MCF 10A (cell line): ENCODE results near the gene ADAMTSL3. TPM values are rescaled to one million over a fixed set of nuclear protein-coding genes. Genes with fewer than 3 reads are reported as not detected.

Experiments
- BruUV-seq: library from RNA; stranded (reverse); fragments of 400-500 nt; replicated peaks from 2 replicates; lab custom pipeline; 2021; lab: Mats Ljungman, UMichigan
- CTCF ChIA-PET: fragments of 300-600 bp; sonication (Branson Sonifier 250); formaldehyde crosslinking; extraction: SDS; loops from one replicate; lab custom pipeline; 2021; ENCODE audit warnings: antibody characterized with exemption, inconsistent platforms; lab: Yijun Ruan, JAX
- POLR2A ChIA-PET: fragments of 300-600, 350-650 bp; sonication (Branson Sonifier 250); formaldehyde crosslinking; extraction: SDS; loops from one replicate; lab custom pipeline; 2020; ENCODE audit warnings: antibody characterized with exemption, inconsistent platforms; lab: Yijun Ruan, JAX
- DNase-seq: peaks from one replicate; pipeline ENCODE4 v3.0.0-alpha.2; 2018; ENCODE audit not compliant: unreplicated experiment
- H3K27ac Mint-ChIP-seq: one replicate; pipeline ENCODE4 v1.8.0; 2022; ENCODE audit warnings: mild to moderate bottlenecking, low read depth, mixed read lengths; ENCODE audit not compliant: unreplicated experiment
- H3K27me3 Mint-ChIP-seq: one replicate; pipeline ENCODE4 v1.8.0; 2022; ENCODE audit warnings: mixed read lengths; ENCODE audit not compliant: insufficient read depth, unreplicated experiment
- H3K36me3 Mint-ChIP-seq: one replicate; pipeline ENCODE4 v1.8.0; 2022; ENCODE audit warnings: mild to moderate bottlenecking, moderate library complexity, mixed read lengths; ENCODE audit not compliant: insufficient read depth, unreplicated experiment
- H3K4me1 Mint-ChIP-seq: one replicate; pipeline ENCODE4 v1.8.0; 2022; ENCODE audit warnings: mixed read lengths; ENCODE audit not compliant: insufficient read depth, unreplicated experiment
- H3K4me3 Mint-ChIP-seq: one replicate; pipeline ENCODE4 v1.8.0; 2022; ENCODE audit warnings: mild to moderate bottlenecking, moderate library complexity, mixed read lengths; ENCODE audit not compliant: unreplicated experiment
- H3K9me3 Mint-ChIP-seq: one replicate; pipeline ENCODE4 v1.8.0; 2022; ENCODE audit warnings: mixed read lengths; ENCODE audit not compliant: unreplicated experiment
- CTCF ChIP-seq: fragments of 200-600 bp; IDR thresholded peaks from one replicate; pipeline ENCODE4 v1.8.0; 2022; ENCODE audit warnings: antibody characterized with exemption, mild to moderate bottlenecking; ENCODE audit not compliant: unreplicated experiment
- intact Hi-C: fragments of 100-400 bp; cut with micrococcal nuclease; formaldehyde crosslinking; loops from 2 replicates; pipeline ENCODE4 v1.14.1; 2022
- total RNA-seq: library from RNA; stranded (reverse); gene quantifications from 2 replicates; pipeline ENCODE4 v1.2.3, GENCODE V29; 2022

The ADAMTSL3 gene
- total RNA-seq, 1 experiment from 2014 or later, result 1.2 TPM

- intact Hi-C loops, result loop anchor here (1.0 kb wide), 2 partner anchors 290 to 302 kb away; no protein-coding TSS in a partner anchor
- H3K9me3 Mint-ChIP-seq, result peaks cover 8% of the 10 kb centered on the region
- ChIA-PET CTCF (interaction anchor here (0.6 to 2.3 kb wide), 4 partner anchors 8 to 302 kb away, joined by 3 to 9 read pairs (median 7); no protein-coding TSS in a partner anchor), POLR2A (interaction anchor here (1.0 to 1.3 kb wide), 3 partner anchors 13 to 446 kb away, joined by 3 to 4 read pairs (median 3); no protein-coding TSS in a partner anchor)
- no TSS peak for BruUV-seq
- H3K4me3 Mint-ChIP-seq, result peak overlapping the region; percentile 32
- H3K36me3 Mint-ChIP-seq, result no peaks in the 10 kb centered on the region
- no peak for TF ChIP-seq CTCF
- DNase-seq, result no peak
- no peaks in the 10 kb centered on the region for H3K27me3 Mint-ChIP-seq
- peaks cover 21% of the 10 kb centered on the region for H3K4me1 Mint-ChIP-seq
- H3K27ac Mint-ChIP-seq, result peak overlapping the region; percentile 70
Measured at GRCh38 chr15:83733691-83734090, 79.8 kb downstream of the ADAMTSL3 start.

GRCh38 chr15:83734487-83734886 is 80.6 kb downstream of the ADAMTSL3 start:
- TF ChIP-seq CTCF, result peak; percentile 24
- POLR2A ChIA-PET, result interaction anchor here (0.7 to 1.3 kb wide), 3 partner anchors 12 to 782 kb away, joined by 3 to 4 read pairs (median 3); no protein-coding TSS in a partner anchor
- intact Hi-C loops, result loop anchor here (1.0 kb wide), 2 partner anchors 289 to 301 kb away; no protein-coding TSS in a partner anchor

GRCh38 chr15:83739629-83740028 is 85.7 kb downstream of the ADAMTSL3 start:
- H3K27me3 Mint-ChIP-seq, result no peaks in the 10 kb centered on the region
- CTCF ChIA-PET, result no interaction called here
- H3K36me3 Mint-ChIP-seq, result no peaks in the 10 kb centered on the region
- no peak for DNase-seq
- intact Hi-C loops, result no loop called here
- H3K4me1 Mint-ChIP-seq, result no peaks in the 10 kb centered on the region
- POLR2A ChIA-PET, result no interaction called here
- H3K4me3 Mint-ChIP-seq, result no peak overlapping the region
- TF ChIP-seq CTCF, result no peak
- H3K9me3 Mint-ChIP-seq, result no peaks in the 10 kb centered on the region
- H3K27ac Mint-ChIP-seq, result no peak overlapping the region
- no TSS peak for BruUV-seq

More at GRCh38 chr15:83734487-83734886, 80.6 kb downstream of the ADAMTSL3 start:
- no TSS peak for BruUV-seq
- DNase-seq, result peak; percentile 55
- no peaks in the 10 kb centered on the region for H3K36me3 Mint-ChIP-seq
- H3K9me3 Mint-ChIP-seq, result peaks cover 3% of the 10 kb centered on the region
- no peak overlapping the region for H3K4me3 Mint-ChIP-seq
- peaks cover 21% of the 10 kb centered on the region for H3K4me1 Mint-ChIP-seq
- no peaks in the 10 kb centered on the region for H3K27me3 Mint-ChIP-seq
- H3K27ac Mint-ChIP-seq, result peak overlapping the region; percentile 70
- CTCF ChIA-PET, result interaction anchor here (0.6 to 2.3 kb wide), 6 partner anchors 9 to 303 kb away, joined by 3 to 9 read pairs (median 6); no protein-coding TSS in a partner anchor

- no peak for DNase-seq
- Mint-ChIP-seq H3K27me3 (no peaks in the 10 kb centered on the region), H3K36me3 (no peaks in the 10 kb centered on the region), H3K4me1 (peaks cover 10% of the 10 kb centered on the region), H3K4me3 (no peak overlapping the region), H3K9me3 (no peaks in the 10 kb centered on the region), H3K27ac (no peak overlapping the region)
- ChIA-PET POLR2A (interaction anchor here (1.1 kb wide), 1 partner anchor 12 kb away, joined by 3 read pairs; no protein-coding TSS in a partner anchor), CTCF (interaction anchor here (0.6 to 1.4 kb wide), 10 partner anchors 10 to 551 kb away, joined by 3 to 5 read pairs (median 3); no protein-coding TSS in a partner anchor)
- no peak for TF ChIP-seq CTCF
- intact Hi-C loops, result loop anchor here (2.0 to 5.0 kb wide), 4 partner anchors 93 to 308 kb away; no protein-coding TSS in a partner anchor
- BruUV-seq, result no TSS peak
Measured at GRCh38 chr15:83745771-83746170, 91.8 kb downstream of the ADAMTSL3 start.
